HG03095 (cell line): Measurements from ENCODE around the gene EIF3D.

Experiments used
- ATAC-seq: cut with Tn5 transposase; IDR thresholded peaks from one replicate; pipeline ENCODE4 v1.9.1; 2021; ENCODE audit warnings: moderate library complexity; ENCODE audit not compliant: unreplicated experiment

The EIF3D gene

GRCh38 chr22:36510384-36510783, 18.6 kb downstream of the EIF3D start:
- no peak for ATAC-seq

DNA sequence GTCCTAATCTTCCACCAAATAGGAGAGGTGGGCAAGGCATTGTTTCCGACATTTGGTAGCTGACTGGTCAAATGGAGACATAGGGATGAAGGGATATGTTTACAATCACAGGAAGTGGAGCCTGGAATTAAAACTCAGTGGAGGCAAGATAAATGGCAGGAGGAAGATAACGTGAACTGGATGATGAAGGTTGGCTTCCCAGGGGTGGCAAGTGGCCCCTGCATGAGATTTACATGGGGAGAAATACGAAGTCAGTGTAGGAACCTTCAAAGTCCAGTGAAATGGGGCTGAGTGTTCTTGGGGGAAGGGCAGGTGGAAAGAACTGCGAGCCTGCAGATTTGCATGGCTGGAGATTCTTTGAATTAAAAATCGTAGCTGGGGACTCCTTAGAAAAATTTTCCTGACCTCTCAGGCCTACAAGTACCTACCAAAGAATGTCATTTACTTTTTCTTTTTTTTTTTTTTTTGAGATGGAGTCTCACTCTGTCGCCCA, 21.4 kb downstream of the EIF3D start:
- no peak for ATAC-seq

DNA sequence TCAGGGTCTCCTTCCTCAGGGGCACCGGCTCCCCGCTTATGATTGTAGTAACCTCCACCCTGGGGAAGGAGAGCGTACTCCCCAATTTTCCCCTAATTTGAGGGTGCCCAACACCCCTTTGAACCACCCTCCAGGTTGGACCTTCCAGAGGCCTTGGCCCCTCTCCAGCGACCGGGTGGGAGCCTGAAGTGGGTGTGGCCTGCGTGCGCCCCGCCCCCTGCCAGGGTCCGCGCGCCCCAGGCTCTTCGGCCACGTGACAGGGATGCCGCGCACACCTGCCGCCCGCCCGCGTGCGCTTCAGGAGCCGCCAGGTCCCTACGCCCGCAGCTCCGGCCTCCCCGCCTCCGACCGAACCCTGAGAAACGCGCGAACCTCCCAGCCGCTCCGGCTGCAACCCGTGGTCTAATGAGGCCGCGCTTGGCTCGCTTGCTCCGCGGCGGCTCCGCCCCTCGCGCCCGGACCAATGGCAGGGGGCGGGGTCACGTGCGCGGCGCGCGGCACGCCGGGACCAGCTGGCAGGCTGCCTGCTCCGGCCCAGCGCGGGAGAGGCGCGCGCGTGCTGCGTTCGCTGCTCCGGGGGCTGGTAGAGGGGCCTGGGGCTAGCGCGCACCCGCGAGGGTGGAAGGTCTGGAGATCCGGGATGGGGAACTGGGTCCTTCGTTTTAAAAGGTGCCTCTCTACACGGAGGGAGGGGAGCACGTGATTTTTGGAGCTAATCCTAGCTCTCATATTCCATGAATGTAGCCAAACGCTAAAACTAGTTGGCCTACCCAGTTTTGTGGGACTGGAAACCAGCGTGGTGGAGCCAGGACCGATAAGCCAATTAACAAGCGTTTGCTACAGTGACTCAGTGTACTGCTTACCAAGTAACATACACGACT, 22.1 kb downstream of the EIF3D start, which contains the start of gene FOXRED2:
Gene FOXRED2, minus strand, starts transcription at position 404 of the 881 bp plus-strand sequence. CDS start 618 bp downstream, outside the sequence.
- no peak for ATAC-seq

GRCh38 chr22:36505998-36506635, 22.8 kb downstream of the EIF3D start:
- no peak for ATAC-seq

- ATAC-seq: no peak
Observed at GRCh38 chr22:36497910-36498665, 30.9 kb downstream of the EIF3D start.

DNA sequence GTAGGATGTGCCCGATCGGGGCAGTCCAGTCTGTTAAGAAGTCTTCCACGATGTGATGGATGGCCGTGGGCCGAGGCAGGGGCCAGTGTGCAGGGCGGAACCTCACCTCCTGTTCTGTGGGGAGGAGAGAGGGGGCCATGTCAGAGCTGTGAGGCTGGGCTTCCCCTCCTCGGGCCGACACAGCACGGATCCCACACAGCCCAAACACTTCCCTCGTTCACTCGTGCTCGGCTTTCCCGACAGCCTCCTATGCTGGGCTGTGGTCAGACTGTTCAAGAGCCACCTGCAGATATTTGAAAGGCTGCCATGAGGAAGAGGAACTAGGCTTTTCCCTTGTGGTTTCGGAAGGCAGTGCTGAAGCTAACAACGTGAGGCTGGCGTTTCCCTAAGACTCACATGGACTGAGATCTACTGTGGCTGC, 35.3 kb downstream of the EIF3D start:
- no peak for ATAC-seq

GRCh38 chr22:36492109-36492508, 36.9 kb downstream of the EIF3D start:
- ATAC-seq: no peak

- ATAC-seq: no peak
Observed at GRCh38 chr22:36491155-36491554, 37.8 kb downstream of the EIF3D start.

DNA sequence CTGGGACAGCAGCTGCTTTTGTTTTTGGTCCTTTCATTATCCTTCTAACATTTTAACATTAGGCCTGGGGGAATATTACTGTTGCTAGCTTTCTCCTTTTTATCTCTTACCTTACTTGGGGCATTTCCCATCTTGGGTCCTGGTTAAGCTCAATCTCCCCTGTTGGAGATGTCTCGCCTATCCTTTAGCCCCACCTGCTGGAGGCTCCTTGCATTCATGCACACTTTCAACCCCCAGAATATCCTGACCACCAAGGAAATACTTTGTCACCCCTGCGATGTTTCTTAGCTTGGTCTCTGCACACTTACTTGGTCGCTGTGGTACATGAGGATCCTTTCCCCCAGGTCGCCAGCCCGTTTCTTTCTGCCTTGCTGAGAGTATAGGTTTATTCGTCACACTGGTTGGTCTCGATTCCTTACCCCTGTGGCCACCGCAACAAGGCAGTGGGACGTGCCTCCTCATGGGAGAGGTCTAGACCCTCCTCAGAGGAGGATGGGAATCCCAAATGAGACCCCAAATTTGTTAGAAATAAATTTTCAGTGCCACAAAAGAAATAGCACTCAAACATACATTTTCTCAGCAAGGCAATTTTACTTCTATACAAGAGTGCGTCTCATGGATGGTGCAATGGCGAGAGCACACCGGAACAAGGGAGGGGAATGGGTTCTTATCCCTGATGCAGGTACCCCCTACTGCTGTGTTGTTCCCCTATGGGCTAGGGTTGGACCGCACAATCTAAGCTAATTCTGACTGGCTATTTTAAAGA, 42.2 kb downstream of the EIF3D start:
- no peak for ATAC-seq

- peak; percentile 69 for ATAC-seq
Observed at GRCh38 chr22:36481393-36482168, 47.4 kb downstream of the EIF3D start, which contains the start of gene TXN2. Gene TXN2, minus strand, starts transcription at chr22:36481640. Its CDS starts 803 bp downstream, at chr22:36480837.

DNA sequence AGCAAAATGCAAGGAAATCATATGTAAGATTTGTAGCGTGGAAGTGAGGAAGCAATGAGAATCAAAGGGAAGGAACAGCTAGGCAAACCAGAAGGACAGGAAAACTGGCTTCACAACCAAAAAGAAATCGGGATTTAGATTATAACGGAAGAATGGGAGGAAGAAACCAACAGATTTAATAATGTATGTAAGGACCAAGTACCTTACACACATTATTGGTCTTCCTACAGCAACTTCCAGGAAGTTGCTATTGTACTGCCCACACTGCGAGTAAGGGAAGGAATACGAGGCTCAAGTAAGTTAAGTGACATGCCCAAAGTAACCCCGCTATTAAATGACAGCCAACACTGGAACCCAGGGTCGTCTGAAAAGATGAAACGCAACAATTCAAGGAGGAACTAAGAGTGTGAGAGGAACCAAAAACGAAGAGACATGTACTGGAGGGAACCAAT, 48.0 kb downstream of the EIF3D start:
- ATAC-seq: no peak

DNA sequence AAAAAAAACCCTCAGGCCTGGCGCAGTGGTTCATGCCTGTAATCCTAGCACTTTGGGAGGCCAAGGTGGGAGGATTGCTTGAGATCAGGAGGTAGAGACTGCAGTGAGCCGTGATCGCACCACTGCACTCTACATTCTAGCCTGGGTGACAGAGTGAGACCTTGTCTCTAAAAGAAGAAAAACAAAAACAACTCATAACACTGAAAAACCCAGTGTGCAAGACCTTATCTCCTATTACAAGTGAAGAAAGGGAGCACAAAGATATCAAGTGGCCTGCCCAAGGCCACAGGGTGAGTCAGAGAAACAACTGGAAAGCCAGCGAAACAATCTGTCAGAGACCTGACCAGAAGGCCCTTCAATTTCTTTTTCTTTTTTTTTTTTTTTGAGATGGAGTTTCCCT, 50.0 kb downstream of the EIF3D start:
- ATAC-seq: no peak

DNA sequence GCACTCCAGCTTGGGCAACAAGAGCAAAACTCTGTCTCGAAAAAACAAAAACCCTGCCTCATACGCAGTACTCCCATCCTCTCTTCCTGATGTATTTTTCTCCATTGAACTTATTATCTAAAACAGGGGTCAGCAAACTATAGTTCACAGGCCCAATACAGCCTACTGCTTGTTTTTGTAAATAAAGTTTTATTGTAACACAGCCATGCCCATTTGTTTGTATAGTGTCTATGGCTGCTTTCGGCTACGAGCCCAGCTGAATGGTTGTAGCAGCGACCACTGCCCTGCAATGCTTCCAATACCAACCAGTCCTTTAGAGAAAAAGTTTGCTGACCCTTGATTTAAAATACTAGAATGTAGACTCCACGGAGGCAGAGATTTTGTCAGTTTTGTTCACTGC, 53.6 kb downstream of the EIF3D start:
- ATAC-seq: no peak

DNA sequence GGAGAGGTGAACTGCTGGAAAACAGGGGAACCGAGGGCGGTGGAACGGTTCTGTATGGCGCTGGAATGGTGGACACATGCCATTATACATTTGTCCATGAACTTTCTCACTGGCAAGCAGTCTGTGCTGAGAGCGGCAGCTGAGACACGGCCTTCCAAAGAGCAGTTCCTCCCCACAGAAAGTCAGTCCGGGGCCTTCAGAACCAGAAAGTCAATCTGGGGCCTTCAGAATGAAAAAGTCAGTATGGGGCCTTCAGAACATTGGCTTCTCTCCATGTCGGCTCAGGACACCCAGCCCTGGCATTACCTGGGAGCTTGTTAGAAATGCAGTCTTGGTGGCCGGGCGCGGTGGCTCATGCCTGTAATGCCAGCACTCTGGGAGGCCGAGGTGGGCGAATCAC, 56.3 kb downstream of the EIF3D start:
- no peak for ATAC-seq

- no peak for ATAC-seq
Observed at GRCh38 chr22:36471341-36471821, 57.6 kb downstream of the EIF3D start.

DNA sequence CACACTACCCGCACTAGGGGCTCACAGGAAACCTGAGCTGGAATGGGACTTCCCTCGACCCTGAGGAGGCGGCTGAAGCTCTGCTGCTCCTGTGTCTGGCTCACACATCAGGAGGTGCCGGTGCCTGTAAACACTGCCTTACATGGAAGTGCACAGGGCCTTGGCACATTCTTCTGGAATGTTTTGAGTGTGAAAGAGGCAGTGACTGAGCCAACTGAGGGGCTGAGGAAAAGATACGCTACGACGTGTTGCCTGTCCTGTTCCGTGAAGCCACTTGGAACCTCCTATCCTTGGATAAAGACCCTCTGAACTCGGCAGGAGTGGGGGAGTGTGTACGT, 58.0 kb downstream of the EIF3D start:
- no peak for ATAC-seq

GRCh38 chr22:36470162-36470993, 58.6 kb downstream of the EIF3D start:
- no peak for ATAC-seq

- ATAC-seq: no peak
Observed at GRCh38 chr22:36469094-36469710, 59.8 kb downstream of the EIF3D start.
